GM23338 (cell line): ENCODE data around the gene SLC51B.

Experiments
- EZH2 ChIP-seq: fragments of 200-600 bp; sonication (generic); IDR thresholded peaks from one replicate; pipeline ENCODE4 v1.8.0; 2017; ENCODE audit warnings: antibody characterized with exemption, mild to moderate bottlenecking, low read depth; ENCODE audit not compliant: unreplicated experiment
- EZH2phosphoT487 ChIP-seq: fragments of 200-600 bp; sonication (generic); IDR thresholded peaks from one replicate; pipeline ENCODE4 v1.8.1; 2018; ENCODE audit warnings: antibody characterized with exemption; ENCODE audit not compliant: unreplicated experiment
- JUNB ChIP-seq: IDR thresholded peaks from one replicate; pipeline ENCODE4 v1.6.1; 2016; ENCODE audit warnings: antibody characterized with exemption; ENCODE audit not compliant: unreplicated experiment
- POLR2AphosphoS5 ChIP-seq: IDR thresholded peaks from 2 replicates; pipeline ENCODE4 v1.6.1; 2016; ENCODE audit warnings: antibody characterized with exemption, low read depth
- TF ChIP-seq, protein P1 (sequence below), 2 experiments: fragments of 200-600 bp in 1 of 2; sonication (generic) in 1 of 2; conservative IDR thresholded peaks; 2 replicates each; pipeline versions ENCODE4 v1.5.1 to v1.6.1; 2016 to 2017; ENCODE audit warnings: antibody characterized with exemption in 2 of 2, low read depth in 2 of 2, mild to moderate bottlenecking in 2 of 2, moderate library complexity in 1 of 2
- TF ChIP-seq, protein P2 (sequence below): IDR thresholded peaks from one replicate; pipeline ENCODE4 v1.6.1; 2018; ENCODE audit warnings: antibody characterized with exemption; ENCODE audit not compliant: unreplicated experiment
- TF ChIP-seq, protein P3 (sequence below): IDR thresholded peaks from 2 replicates; pipeline ENCODE4 v1.6.1; 2016; ENCODE audit warnings: antibody characterized with exemption

DNA sequence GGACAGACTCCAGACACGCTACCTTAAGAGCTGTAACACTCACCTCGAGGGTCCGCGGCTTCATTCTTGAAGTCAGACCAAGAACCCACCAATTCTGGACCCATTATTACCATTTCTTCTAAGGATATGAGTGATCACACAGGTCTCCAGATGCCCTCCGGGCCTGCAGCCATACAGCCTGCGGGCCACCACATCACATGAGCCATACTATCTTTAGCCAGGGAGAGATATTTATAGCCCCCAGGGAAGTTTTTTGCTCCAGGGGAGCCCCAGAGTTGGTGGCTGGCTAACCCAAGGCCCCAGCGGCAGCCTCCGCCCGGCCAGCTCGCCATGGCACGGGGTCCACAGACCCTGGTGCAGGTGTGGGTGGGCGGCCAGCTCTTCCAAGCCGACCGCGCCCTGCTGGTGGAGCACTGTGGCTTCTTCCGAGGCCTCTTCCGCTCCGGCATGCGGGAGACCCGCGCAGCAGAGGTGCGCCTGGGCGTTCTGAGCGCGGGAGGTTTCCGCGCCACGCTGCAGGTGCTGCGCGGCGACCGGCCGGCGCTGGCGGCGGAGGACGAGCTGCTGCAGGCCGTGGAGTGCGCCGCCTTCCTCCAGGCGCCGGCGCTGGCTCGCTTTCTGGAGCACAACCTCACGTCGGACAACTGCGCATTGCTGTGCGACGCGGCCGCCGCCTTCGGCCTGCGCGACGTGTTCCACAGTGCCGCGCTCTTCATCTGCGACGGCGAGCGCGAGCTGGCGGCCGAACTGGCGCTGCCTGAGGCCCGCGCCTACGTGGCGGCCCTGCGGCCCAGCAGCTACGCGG is 31.5 kb downstream of the SLC51B start, which contains the start of gene KBTBD13:
- TF ChIP-seq, protein P1, sequence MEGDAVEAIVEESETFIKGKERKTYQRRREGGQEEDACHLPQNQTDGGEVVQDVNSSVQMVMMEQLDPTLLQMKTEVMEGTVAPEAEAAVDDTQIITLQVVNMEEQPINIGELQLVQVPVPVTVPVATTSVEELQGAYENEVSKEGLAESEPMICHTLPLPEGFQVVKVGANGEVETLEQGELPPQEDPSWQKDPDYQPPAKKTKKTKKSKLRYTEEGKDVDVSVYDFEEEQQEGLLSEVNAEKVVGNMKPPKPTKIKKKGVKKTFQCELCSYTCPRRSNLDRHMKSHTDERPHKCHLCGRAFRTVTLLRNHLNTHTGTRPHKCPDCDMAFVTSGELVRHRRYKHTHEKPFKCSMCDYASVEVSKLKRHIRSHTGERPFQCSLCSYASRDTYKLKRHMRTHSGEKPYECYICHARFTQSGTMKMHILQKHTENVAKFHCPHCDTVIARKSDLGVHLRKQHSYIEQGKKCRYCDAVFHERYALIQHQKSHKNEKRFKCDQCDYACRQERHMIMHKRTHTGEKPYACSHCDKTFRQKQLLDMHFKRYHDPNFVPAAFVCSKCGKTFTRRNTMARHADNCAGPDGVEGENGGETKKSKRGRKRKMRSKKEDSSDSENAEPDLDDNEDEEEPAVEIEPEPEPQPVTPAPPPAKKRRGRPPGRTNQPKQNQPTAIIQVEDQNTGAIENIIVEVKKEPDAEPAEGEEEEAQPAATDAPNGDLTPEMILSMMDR (conservative IDR thresholded peaks at IDR 0.05; ENCODE audit: low read depth in 2 of 2), result no peak
- TF ChIP-seq EZH2phosphoT487, result no peak
- TF ChIP-seq JUNB, result no peak
- TF ChIP-seq, protein P2, sequence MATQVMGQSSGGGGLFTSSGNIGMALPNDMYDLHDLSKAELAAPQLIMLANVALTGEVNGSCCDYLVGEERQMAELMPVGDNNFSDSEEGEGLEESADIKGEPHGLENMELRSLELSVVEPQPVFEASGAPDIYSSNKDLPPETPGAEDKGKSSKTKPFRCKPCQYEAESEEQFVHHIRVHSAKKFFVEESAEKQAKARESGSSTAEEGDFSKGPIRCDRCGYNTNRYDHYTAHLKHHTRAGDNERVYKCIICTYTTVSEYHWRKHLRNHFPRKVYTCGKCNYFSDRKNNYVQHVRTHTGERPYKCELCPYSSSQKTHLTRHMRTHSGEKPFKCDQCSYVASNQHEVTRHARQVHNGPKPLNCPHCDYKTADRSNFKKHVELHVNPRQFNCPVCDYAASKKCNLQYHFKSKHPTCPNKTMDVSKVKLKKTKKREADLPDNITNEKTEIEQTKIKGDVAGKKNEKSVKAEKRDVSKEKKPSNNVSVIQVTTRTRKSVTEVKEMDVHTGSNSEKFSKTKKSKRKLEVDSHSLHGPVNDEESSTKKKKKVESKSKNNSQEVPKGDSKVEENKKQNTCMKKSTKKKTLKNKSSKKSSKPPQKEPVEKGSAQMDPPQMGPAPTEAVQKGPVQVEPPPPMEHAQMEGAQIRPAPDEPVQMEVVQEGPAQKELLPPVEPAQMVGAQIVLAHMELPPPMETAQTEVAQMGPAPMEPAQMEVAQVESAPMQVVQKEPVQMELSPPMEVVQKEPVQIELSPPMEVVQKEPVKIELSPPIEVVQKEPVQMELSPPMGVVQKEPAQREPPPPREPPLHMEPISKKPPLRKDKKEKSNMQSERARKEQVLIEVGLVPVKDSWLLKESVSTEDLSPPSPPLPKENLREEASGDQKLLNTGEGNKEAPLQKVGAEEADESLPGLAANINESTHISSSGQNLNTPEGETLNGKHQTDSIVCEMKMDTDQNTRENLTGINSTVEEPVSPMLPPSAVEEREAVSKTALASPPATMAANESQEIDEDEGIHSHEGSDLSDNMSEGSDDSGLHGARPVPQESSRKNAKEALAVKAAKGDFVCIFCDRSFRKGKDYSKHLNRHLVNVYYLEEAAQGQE, result no peak
- no peak for TF ChIP-seq EZH2
- TF ChIP-seq, protein P3, sequence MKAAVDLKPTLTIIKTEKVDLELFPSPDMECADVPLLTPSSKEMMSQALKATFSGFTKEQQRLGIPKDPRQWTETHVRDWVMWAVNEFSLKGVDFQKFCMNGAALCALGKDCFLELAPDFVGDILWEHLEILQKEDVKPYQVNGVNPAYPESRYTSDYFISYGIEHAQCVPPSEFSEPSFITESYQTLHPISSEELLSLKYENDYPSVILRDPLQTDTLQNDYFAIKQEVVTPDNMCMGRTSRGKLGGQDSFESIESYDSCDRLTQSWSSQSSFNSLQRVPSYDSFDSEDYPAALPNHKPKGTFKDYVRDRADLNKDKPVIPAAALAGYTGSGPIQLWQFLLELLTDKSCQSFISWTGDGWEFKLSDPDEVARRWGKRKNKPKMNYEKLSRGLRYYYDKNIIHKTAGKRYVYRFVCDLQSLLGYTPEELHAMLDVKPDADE, result no peak
- TF ChIP-seq POLR2AphosphoS5, result no peak
